RPMI8226 (cell line): ENCODE measurements around the gene ENO3.
A peak's percentile ranks its signal among the peaks of the same experiment; 100 is the strongest.

Experiments used
- DNase-seq: peaks from one replicate; pipeline ENCODE4 v3.0.0-alpha.2; 2015

ENO3 gene

DNA sequence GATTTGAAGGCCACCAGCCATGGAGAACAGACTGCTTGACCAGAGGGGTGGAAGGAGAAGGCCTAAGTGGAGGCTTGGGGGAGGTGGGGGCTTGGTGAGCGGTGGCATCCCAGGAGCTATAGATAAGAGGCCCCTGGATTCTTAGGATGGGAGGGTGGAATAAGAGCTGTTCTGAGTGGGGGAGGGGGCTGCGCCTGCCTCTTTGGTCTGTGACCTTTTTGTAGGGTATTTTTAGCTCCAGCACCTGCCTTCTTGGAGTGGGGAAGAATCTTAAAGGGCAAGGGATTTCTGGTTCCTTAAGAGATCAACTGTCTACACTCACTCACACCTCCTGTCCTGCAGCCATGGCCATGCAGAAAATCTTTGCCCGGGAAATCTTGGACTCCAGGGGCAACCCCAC, 567 bp downstream of the ENO3 start:
- DNase-seq, result peak; percentile 49

DNA sequence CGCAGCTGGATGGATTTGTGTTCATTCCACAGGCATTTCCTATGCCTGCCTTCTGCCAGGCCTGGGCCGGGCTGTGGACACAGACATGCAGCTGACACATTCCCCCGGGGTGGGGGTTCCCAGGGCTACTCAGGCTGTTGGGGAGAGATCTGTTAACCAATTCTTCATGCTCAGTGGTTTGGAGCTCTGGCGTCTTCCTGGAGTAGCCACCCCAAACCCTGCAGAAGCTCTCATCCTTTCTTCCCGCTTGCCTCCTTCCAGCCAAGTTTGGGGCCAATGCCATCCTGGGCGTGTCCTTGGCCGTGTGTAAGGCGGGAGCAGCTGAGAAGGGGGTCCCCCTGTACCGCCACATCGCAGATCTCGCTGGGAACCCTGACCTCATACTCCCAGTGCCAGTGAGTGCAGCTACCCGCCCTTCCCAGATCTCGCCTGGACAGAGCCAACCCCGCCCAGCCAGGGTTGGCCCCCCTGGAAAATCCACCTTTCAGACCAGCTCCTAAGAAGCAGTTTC, 2.6 kb downstream of the ENO3 start:
- no peak for DNase-seq

DNA sequence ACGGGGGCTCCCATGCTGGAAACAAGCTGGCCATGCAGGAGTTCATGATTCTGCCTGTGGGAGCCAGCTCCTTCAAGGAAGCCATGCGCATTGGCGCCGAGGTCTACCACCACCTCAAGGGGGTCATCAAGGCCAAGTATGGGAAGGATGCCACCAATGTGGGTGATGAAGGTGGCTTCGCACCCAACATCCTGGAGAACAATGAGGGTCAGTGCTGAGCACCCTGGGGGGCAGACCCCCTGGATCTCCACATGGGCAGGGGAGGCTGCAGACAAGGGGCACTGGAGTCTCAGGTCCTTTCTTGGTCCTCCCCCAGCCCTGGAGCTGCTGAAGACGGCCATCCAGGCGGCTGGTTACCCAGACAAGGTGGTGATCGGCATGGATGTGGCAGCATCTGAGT, 4.2 kb downstream of the ENO3 start:
- no peak for DNase-seq

DNA sequence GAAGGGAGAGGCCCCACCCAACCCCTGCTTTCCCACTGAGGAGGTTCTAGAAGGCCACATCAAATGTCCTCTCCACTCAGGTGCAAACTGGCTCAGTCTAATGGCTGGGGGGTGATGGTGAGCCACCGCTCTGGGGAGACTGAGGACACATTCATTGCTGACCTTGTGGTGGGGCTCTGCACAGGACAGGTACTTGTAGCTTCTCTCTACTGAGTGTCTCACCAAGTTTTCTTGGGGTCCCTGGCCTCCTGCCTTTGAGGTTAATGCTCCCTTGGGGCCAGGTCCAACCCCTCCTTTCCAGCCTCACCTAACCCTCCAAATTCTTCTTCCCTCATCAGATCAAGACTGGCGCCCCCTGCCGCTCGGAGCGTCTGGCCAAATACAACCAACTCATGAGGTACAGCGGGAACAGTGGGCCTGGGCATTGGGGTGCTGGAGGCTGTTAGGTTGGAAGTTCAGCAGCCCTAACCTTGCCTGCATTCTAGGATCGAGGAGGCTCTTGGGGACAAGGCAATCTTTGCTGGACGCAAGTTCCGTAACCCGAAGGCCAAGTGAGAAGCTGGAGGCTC, 5.7 kb downstream of the ENO3 start:
- DNase-seq, result no peak

DNA sequence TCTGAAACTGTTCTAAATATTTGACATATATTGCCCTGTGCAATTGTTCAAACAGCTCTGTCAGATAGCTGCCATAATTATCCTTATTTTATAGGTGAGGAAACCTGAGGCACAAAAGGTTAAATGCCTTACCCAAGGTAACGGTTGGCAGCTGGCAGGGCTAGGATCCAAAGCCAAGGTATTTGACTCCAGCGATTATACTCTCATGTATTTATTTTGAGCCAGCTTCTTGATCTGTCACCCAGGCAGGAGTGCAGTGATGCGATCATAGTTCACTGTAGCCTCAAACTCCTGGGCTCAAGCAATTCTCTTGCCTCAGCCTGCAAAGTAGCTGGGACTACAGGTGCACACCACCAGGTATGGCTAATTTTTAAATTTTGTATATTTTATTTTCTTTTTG, 7.2 kb downstream of the ENO3 start:
- DNase-seq, result no peak

DNA sequence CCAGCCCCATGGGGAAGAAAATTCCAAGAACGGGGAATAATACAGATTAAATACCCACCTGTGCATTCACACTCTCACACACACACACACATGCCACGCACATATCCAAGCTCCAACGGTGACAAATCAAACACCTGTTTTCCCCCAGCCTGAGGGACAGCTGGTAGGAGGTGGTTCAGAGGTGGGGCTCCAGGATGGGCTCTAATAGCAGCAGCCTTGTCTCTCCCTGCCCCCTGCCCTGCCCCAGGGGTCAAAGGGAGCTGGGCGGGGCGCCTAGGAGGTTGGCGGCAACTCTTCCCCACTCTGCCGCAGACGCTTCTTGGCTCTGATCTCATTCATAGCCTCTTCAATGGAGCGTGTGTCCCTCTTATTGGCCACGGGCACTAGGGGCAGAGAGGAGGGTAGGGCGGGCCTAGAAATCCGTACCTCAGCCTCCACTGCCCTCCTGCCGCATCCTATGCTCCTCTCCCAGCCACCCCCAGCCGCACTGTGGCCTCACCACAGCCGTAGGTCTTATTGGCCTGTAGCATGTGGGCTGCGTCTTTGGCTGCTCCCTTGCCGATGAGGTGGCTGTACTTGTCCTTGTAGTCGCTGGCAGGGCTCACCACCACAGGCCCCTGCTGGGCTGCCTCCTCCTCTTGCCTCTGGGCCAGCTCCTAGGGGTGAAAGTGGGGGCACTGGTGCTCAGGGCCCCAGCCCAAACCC, 8.5 kb downstream of the ENO3 start:
- no peak for DNase-seq

DNA sequence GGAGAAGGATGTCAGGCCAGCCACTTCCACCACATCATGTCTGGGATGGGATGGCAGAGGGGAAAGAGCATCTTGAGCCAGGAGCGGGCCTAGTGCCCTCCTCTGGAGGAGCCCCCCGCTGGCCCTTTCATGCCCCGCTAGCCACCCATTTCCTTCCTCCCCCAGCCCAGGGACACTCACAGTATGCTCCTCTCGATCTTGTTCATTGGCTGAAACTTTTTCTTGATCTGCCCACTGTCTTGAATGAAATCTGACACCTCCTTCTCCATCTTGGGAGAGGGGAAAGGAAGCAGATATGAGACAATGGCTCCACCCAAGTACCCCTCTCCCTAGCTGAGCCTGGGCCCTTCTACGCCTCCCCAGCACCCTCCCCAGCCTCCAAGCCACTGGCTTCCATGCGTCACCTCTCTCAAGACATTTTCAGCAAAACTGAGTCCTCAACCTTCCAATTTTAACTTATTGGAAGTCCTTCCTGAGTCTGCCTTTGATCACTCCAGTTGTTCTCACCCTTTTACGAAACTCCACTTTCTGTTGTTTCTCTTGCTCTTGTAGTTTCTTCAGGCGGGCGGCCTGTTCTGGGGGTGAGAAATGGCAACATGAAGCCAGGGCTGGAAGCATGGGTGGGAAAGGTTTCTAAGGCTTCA, 9.5 kb downstream of the ENO3 start:
- no peak for DNase-seq

DNA sequence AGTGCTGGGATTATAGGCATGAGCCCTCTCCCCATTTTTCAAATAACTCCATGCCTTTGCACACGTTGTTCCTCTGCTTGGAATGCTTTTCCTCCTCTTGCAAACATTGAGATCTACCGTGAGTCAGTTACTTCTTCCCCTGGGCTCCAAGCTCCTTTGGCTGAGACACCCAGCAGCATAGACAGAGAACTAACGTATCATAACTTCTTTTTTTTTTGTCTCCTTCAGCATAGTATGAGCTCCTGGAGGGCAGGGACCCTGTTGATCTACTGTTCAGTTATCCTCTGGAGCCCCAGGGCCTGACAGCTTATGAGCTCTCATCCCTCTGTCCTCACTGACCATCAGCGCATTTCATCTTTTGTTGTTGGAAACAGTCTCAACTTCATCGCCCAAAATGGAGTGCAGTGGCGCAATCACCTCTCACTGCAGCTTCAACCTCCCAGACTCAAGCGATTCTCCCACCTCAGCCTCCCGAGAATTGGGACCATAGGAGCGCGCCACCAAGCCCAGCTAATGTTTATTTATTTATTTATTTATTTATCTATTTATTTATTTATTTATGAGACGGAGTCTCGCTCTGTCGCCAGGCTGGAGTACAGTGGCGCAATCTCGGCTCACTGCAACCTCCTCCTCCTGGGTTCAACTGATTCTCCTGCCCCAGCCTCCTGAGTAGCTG, 14.5 kb downstream of the ENO3 start:
- DNase-seq, result no peak

DNA sequence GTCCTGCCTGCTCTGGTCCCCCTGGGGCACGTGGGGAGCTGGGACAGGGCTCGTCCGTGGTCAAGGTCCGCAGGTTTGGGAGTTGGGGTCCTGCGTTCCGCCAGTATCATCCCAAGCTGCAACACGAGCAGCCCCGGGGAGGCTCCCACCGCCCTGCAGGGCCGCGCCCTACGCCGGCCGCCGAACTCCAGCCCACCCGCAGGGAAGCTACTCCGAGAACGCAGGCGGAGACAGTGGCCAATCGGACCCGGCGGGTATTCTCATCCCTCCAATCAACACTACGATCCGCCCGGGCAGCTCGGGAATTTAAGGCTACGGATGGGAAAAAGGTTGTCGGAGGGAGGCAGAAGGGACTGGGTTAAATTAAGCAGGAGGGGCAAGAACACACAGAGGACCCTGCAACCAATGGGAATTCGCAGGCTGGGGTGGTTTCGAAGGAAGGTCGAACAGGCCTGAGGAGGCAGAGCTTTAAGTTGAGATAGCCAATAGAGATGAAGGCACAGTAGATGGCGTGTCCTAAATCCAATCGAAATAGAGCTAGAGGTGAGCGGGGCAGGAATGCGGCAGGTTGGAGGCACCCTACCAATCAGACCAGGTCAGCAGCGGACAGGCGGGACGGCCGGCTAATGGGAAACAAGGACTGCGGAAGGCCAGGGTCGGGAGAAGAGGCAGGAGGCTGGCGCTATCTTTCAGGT, 16.1 kb downstream of the ENO3 start:
- DNase-seq, result peak; percentile 95

DNA sequence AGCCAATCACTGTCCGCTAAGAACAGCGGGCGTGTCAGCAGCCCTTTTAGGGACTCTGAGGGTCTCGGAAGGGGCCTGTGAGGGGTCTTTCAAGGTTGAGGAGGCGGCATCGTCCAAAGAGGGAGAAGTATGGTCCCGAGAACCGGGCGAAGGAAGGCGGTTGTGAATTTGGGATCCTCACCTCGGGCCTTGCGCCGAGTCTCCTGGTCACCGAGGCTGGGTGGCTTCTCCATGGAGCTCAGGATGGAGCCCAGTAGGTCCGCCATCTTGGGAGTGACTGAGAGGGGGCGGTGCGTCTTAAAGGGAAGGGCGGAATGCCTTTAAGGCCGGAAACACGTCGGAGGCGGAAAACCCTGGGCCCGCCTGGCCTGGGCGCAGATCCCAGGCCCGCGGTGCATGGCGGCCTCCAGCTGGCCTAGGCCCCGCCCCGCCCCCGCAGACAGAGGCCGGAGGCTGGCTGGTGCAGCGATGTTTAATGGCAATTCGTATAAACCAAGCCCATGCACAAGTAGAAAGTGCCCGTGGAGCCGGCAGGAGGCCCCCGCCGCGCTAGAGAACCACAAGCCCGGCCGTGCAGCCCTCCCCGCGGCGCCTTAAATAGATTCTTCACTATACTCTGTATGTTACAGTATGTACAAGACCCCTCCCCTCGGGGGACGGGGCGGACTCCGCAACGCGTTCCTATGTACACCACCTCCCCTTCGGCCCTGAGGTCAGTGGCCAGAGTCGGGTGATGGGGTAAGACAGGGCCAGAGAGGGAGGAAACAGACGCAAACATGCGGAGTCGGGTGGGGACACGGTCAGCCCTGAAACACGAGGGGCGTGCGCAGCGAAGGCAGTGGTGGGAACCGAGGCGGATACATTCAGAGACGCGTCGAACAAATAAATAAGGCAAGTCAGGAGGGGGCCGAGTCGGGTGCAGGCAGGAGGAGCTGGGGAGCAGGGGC, 16.9 kb downstream of the ENO3 start, which contains the start of gene SPAG7:
TSS of gene SPAG7 (minus strand) at position 279 of the 947 bp plus-strand sequence. CDS start at position 266, 13 bp downstream.
- peak; percentile 94 for DNase-seq

DNA sequence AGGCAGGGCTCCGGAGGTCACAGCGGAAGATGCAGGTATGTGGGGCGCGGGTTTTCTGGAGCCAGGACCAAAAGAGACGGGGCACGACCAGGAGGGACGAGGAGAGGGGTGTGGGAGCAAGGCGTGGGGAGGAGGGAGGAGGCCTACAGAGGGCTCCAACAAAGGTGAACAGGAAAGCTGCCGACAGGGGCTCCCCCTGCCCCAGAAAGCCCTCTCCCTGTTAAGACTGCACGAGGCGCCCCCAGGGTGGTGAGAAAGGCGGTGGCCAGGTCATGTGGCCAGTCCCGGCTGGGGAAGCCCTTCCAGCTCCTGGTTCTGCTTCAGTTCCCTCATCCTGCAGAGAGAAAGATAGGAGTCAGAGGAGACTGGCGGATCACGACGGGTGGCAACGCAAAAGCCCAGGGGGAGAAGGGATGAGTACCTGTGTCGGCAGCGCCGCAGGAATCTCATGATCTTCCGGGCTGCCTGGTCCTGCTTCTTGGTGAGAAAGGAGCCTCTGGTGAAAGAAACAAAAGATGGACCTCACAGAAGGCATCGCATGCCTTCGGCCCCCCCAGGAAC, 17.6 kb downstream of the ENO3 start:
- no peak for DNase-seq

DNA sequence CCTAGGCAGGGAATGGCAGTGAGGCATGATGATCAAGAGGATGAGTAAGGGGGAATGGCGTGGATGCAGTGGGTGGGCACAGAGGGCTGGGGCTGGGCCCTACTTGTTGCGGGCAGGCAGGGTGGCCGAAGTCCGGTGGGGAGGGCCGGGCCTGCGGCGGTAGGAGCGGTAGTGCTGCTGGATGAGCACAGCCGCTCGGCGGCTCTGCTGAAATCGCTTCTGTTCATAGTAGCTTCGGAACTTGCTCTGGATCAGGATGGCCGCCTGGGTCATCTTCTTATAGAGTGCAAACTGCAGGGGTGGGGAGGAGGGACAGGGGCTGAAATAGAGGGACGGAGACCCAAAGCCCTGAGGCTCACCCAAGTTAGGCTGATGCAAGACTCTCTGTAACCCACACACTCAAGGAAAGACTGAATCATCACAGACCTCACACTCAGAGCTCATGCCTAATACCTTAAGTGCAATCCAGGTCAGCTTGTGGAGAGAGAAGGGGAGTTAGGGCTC, 18.2 kb downstream of the ENO3 start:
- no peak for DNase-seq

DNA sequence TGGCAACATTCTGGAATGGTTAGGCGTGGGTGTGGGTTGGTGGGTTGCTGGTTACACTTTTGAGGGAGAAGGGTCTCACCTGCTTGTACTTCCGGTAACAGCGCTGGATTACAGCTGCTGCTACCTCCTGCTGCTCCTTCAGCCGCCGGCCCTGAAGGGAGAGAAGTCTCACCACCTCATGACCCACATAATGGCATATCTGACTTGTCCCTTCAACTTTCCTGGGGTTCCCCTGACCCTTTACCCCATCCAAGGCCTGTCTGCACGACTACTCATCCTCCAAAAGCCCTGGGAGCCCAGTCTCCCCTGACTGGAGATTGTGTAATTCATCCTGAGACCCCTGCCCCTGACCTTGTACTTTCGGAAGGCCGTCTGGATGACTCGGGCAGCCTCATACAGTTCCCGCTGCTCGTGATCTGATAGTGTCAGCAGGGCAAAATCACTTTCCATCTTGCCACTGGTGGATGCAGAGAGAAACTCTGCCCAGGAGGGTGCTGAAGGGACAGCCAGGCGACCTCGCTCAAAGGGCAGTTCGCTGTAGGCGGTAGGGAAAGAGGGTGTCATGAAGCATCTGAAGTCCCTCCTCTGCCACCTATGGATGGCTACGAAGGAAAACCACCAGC, 18.7 kb downstream of the ENO3 start:
- DNase-seq, result no peak

DNA sequence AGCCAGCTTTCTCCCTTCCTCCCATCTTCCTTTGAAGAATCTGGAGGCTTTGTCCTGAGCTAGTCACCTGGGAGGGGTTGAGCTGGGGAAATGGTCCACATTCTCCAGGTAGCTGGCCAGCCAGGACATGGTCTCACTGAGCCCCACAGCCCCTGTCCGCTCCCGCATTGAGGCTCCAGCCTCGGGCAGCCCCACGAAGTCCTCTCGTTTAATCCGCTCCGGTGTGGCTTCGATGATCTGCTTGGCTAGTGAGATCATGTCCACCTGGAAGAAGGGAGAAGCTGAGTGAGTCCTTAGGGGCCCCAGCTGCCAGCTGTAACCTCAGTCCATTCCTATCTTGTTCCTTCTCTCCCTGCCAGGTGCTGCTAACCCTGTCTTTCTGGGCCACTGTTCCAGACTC, 19.4 kb downstream of the ENO3 start:
- DNase-seq, result no peak

DNA sequence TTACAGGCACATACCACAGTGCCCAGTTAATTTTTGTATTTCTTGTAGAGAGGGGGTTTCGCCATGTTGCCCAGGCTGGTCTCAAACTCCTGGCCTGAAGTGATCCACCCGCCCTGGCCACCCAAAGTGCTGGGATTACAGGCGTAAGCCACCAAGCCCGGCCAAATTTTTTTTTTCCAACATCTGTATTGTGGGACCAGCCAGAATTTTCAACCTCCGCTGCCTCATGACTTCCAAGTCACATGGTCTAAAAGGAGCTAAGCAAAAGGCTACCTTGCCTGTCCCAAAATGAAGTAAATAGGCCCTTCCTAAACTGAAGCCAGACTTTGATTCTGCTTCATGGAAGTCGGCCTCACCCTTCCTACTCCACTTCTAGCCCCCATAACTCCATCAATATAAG, 20.9 kb downstream of the ENO3 start:
- no peak for DNase-seq

DNA sequence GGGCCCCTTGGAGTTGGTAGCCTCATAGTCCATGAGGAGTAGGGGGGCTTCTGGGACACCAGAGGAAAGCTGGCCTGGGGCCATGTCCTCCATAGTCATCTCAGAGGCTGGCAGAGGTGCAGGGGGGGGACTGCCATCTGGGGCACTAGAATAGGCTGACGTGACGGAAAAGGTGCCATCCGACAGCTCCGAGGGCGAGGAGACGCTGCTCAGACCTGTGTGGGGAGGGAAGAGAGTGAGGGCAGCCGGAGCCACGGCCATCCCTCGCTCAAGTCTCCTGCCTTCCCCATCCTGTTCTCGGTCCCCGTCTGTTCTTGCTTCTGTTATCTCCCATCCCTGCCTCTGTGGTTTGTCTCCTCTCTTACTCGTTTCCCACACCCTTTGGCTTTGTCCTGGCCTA, 21.4 kb downstream of the ENO3 start:
- DNase-seq, result no peak

DNA sequence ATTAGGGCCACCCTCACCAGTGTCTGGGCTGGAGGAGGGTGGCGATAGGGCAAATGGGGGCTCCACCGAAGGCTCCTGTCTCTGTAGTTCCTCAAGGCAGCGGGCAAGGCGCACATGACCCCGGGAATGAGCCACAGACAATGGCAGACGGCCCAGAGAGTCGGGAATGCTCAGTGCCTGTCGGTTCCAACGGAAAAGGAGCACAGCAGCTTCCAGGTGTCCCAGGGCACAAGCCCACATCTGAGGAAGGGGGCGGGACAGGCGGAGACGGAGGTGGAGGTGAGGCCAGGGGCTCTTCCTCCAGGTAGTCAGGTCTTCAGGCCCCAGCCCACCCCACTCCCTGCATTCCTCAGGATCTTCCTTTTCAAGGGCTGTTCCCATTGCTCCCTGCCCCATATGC, 21.8 kb downstream of the ENO3 start:
- no peak for DNase-seq

DNA sequence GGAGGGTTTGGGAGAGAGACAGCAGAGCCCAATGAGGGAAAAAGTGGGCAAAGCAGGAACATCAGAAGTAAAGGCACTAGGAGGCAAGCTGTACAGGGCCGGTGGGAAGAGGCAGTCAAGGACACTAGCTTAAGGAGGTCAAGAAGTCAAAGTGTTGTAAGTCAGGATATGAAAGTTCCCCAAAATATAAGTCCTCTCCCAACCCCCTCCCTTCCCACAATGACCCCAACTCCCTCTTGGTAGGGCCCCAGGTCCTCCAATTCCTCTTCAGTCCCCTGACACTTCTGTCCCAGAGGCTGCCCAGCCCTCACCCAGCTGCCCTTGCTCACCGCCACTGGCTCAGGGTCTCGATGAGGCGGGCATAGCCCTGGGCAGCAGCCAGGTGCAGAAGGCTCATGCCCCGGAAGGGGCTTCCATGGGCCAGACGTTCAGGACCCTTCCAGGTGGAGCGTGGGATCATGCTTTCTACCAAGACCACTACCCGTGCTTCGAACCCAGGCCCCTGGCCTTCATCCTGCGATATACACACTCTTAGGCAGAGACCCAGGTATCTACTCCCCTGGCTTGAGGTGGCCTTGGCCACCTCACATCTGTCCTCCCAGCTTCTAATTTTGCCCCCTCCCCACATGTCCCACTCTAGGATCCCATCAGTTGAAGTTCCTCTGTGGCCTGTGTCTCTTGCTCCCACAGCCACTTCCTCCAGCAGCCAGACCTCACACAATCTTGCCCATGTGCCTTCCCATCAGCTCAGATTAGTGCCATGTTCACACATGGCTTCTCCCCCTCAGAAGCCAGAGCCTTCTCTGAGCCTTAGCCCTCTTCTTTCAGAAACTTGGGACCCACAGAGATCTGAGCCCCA, 22.6 kb downstream of the ENO3 start:
- no peak for DNase-seq

DNA sequence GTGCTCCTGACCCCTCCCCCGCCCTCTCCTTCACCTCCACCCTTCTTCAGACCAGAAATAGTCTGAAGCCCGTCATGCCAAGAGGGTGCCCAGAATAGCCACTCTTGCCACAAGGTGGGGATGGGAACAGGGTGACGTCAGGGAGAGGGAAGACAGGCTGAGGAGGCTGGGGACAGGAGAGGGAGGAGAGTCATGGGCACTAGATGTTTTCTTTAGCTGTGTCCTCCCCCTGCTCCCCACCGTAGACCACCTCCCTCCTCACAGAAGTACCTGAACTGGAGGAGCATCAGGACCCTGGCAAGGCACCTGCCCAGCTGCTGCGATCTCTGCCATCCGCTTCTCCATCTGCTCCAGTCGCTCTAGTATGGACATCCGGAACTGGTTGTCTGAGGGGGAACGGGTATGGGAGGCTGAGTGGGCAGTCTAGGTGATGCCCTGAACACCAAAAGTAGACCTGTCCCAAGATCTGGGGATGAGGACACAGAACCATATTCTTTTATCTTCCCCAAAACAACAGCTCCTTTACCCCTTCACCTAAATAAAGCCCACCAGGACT, 23.3 kb downstream of the ENO3 start:
- no peak for DNase-seq
